GM13977 (cell line): Measurements from ENCODE around the gene POLN.

Experiments
- DNase-seq: peaks from one replicate; pipeline ENCODE4 v3.0.0; 2012; ENCODE audit warnings: low spot score
- in situ Hi-C: fragments of 300-500 bp; cut with MboI; formaldehyde crosslinking; loops from one replicate; pipeline ENCODE4 v1.12.0; 2022; ENCODE audit warnings: low sequenced_read_pairs, low pct_unique_long_range_greater_than_20kb, mixed read lengths, inconsistent platforms; ENCODE audit not compliant: unreplicated experiment
- TF ChIP-seq, protein P1 (sequence below): IDR thresholded peaks from 2 replicates; pipeline ENCODE4 v1.5.1; 2012; ENCODE audit warnings: mild to moderate bottlenecking, control low read depth; ENCODE audit not compliant: insufficient read depth; ENCODE audit errors: extremely low read depth, missing control alignments

The POLN gene

DNA sequence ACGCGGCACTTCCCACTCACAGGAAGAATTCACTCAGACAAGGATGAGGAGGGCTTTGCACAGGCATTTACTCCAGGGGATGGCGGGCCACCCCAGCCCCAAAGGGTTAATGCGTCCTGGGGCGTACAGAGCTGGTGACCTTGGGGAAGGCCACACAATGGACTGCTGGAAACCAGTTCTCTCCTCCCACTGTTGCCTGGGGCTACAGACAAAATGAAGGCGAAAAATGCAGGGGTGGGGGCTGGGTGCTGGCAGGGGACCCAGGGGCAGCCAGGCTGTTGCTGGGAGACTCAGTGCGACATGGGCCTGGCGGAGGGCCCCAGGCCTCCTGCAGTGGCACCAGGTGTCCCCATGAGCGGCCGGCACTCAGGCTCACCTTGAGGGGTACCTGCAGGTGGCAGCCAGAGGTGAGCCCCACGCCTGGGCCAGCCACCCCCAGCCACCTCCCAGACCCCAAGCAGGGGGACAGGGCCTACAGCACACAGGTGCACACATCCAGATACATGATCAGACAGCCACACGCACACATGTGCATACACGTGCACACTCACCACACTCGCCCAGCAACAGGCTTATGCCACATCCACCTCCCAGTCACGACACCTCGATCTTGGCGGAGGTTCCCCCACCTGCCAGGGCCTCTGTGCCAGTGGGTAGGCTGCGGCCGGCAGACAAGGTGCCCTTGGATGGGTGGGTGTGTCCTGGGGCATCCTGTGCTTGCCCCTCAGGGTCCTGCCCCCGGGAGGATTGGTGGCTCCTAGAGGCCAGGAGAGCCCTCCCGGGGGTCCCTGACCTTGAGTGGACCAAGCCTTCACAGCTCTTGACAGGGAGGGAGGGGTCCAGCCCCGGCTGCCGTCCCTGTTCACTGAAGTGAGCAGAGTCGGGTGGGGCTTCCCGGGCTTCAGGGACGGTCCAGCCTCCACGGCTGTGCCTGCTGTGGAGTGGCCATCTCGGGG lies 169.7 kb downstream of the POLN start:
- peak; percentile 12 for DNase-seq
- TF ChIP-seq, protein P1, sequence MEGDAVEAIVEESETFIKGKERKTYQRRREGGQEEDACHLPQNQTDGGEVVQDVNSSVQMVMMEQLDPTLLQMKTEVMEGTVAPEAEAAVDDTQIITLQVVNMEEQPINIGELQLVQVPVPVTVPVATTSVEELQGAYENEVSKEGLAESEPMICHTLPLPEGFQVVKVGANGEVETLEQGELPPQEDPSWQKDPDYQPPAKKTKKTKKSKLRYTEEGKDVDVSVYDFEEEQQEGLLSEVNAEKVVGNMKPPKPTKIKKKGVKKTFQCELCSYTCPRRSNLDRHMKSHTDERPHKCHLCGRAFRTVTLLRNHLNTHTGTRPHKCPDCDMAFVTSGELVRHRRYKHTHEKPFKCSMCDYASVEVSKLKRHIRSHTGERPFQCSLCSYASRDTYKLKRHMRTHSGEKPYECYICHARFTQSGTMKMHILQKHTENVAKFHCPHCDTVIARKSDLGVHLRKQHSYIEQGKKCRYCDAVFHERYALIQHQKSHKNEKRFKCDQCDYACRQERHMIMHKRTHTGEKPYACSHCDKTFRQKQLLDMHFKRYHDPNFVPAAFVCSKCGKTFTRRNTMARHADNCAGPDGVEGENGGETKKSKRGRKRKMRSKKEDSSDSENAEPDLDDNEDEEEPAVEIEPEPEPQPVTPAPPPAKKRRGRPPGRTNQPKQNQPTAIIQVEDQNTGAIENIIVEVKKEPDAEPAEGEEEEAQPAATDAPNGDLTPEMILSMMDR, result no peak

DNA sequence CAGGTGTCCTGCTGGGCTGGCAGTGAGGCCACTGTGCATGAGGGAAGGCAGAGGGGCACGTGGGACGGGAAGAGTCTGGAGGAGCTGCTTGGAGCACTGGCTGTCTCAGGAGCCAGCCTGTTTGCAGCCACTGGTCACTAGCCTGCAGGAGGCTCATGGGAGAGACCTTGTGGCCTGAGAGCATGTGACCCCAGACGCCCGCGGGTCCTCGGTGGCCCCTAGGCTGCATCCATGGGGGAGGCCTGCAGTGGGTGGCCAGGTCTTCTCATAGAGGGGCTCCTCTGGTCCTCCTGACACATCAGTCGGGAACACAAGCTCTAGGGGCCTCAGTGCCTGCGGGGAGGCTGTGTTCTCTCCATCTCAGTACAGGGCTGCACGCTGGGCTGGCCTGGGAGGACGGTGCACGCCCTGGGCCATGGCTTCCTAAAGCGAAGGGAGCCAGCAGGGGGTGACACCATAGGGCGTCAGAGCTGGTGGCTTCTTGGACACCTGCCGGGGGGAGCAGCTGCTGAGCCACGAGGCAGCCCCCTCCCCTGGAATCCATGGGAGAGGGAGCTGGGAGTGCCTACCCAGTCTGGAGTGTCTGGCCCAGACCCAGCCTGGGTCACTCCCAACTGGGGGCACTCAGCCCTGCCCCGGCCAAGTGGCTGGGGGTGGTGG lies 170.5 kb downstream of the POLN start:
- in situ Hi-C loops, result no loop called here
- DNase-seq, result no peak
- TF ChIP-seq, protein P1, result no peak

More for the DNA sequence above, 169.7 kb downstream of the POLN start:
- in situ Hi-C loops, result no loop called here

DNA sequence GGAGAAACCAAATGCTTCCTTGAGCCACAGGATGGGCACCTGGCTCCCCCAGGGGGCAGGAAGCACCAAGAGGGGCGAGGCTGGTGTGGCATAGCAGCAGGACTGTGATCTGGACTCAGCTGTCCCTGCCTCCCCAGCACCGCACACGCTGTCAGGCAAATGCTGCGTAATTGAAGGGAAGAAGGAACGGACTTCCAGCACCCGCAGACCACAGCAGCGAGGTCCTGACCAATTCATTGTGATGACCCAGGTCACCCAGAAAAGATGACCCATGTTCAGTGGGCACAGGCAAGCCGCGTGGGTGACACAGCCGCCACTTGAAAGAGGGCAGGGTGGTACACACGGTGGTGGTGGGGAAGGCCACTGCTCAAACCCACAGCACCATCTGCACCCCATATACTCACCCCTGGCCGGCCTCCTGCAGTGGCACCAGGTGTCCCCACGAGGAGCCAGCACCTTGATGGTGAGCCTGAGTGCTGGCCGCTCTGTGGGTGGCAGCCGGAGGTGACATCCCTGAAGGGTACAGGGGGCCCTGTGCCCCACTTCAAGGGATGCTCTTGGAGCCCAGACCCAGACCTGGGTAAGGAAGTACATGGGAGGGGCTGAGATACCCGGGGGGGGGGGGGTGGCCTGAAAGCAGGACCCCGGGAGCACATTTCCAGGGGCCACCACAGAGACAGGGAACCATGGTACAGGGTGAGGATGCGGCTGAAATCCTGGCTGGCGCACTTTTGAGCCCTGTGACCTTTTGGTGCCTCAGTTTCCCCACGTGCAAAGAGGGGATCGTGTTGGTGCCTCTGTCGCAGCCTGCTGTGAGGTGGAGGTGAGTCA lies 171.3 kb downstream of the POLN start:
- no peak for DNase-seq
- in situ Hi-C loops, result no loop called here
- TF ChIP-seq, protein P1, result no peak

DNA sequence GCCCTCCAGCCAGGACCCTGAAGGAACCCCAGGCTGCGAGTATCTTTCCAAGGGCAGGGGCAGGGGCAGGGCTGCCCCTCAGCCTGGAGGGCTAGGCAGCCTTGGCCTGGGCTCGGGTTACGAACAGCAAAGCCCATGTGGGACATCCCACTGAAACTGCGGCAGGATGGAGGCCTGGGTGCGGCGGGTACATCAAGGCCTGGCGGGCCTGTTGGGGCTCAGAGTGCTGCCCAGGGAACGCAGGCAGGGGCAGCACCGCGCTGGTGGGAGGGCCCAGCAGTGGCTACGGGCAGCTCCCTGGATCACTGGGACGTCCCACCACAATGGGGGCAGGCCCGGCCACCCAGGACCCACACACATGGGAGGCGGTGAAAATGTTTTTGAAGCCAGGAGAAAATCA lies 171.9 kb downstream of the POLN start:
- TF ChIP-seq, protein P1, result no peak
- in situ Hi-C loops, result no loop called here
- DNase-seq, result no peak

DNA sequence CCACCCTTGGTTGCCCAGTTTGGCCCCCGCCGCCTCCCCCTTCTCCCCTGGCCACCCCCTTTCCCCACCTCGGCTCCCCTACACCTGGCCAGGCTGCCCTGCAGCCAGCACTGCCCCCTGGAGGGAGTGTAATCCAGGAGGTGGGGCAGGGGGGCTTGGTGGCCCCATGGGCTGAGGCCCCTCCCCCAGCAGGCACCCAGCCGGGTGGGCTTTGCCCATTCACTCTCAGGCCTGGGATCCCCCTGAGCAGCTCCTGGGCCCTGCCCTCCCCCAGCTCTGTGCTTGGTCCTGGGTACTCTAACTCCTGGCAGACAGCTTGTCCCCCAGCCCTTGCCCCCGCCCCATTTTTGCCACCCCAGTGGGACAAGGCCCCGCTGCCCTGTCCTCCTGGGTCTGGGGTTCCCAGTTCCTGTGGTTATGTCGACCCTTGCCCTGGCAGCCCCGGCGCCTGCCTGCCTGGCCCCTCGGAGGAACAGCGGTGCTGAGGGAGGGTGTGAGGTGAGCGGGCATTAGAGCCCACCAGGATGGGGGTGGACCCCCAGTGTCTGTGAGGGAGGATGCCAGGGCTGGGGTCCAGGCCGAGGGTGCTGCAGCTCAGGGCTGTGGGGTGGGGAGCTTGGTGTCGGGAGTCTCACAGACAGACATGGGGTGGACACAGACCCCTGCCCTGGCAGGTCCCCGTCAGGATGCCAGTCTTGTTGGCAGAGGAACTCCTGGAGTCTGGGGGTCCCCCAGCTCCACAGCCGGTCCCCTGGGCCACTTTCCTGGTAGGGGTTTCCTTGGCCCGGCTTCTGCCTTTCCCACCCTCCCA lies 172.6 kb downstream of the POLN start:
- in situ Hi-C loops, result no loop called here
- peak; percentile 20 for DNase-seq
- TF ChIP-seq, protein P1, result no peak

DNA sequence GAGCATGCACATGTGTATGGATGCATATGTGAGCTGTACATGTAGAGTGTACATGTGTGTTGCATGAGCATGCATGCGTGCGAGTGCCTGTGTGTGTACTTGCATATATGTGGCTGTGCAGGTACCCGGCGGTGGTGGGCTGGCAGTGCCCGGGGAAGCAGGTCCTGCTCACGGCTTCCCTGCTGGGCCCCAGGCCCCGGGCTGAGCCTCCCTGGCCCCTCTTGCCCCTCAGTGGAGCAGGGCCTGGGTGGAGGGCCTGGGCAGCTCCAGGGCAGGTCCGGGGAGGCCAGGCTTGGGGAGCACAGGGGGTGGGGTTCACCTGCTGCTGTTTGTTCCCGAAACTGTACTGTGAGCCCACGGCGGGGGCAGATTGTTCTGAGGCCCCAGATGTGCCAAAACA lies 173.4 kb downstream of the POLN start:
- in situ Hi-C loops, result no loop called here
- TF ChIP-seq, protein P1, result no peak
- no peak for DNase-seq
